M059J (cell line): Measurements from ENCODE around the gene YIF1A. TPM values are rescaled to one million over a fixed set of nuclear protein-coding genes. Genes with fewer than 3 reads are reported as not detected.
A peak's percentile ranks its signal among the peaks of the same experiment; 100 is the strongest.

ENCODE experiments used
- DNase-seq: peaks from one replicate; pipeline ENCODE4 v3.0.0-alpha.2; 2012; ENCODE audit warnings: low read depth
- total RNA-seq: library from RNA; depleted of rRNA; stranded (reverse); fragments of >200 nt; shearing (Covaris generic); gene quantifications from 2 replicates; pipeline ENCODE4 v1.2.3, GENCODE V29; 2014; rRNA removed

YIF1A gene, protein sequence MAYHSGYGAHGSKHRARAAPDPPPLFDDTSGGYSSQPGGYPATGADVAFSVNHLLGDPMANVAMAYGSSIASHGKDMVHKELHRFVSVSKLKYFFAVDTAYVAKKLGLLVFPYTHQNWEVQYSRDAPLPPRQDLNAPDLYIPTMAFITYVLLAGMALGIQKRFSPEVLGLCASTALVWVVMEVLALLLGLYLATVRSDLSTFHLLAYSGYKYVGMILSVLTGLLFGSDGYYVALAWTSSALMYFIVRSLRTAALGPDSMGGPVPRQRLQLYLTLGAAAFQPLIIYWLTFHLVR
- 197 and 221 TPM in 2 replicates for total RNA-seq

DNA sequence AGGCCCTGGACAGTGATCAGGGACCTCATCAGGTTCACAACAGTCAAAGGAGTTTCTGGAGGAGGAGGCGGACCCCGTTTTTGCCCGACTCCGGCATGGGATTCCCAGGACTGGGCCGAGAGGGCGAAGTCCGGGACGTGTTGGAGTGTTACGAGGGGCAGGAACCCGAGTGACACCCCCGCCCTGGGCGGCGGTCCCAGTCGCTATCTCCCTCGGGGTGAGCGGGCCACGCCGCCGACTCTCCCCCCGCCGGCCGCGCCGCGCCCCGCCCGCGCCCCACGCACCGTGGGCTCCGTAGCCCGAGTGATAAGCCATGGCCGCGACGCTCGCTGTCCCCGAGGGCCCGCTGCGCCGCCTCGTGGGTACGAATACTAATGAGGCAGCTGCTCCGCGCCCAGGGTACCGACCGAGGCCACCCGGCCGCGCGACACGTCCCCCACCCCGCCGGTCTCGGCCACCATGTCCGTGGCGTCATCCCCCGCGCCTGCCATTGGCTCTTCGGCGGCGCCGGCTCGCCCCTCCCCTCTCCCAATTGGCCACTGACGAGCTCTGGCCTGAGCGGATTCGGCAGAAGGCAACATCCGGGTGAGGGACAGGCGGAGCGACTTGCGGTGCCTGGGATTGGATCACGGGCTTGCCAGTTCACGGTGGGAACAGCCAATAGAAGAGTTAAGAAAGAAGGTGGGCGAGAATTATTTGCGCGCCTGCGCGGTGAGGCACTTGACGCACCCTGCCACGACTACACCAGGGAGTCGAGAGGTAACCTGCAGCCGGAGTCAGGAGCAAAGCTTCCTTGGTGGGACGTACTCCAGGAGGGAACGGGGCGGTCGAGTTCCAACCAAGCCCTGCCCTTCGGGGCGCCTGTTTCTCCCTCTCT lies at the start of gene YIF1A:
Gene YIF1A (minus strand): TSS at position 473 of the 877 bp plus-strand sequence. CDS start 158 bp downstream, at position 315.
- DNase-seq = peak; percentile 99

DNA sequence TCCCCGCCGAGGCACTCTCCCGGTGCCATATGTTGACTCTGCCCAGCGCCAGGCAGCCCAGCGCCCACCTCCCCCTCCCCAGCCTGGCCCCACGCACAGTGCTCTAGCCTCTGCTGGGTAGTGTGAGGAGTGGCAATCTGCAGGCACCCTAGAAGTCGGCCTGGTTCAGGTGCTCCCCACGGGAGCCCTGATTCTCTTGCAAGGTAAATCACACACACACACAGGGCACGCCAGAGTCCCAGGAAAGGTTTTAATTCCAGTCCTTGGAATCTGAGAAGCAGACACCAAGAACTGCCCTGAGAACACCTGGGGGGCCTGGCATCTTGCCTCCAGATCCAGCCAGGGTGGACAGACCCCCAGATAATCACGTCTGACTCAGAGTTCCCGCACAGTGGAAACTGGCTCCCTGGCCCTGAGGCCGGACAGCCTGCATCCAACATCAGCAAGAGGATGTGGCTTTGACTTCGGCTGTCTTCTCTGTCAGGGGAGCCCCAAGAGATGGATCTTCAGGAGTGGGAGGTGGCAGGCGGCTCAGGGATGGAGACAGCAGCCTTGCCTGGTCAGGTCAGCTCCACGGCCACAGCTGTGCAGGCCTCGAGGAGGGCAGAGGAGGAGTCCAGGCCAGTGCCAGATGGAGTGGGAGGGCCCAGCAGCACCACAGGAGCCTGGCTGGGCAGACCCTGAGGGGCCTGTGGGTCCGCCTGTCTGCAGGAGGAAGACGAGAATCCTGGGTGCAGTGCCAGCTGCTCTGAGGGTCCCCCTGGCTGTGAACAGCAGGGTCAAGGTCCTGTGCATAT lies 48.4 kb upstream of the YIF1A start:
- DNase-seq = peak; percentile 70

DNA sequence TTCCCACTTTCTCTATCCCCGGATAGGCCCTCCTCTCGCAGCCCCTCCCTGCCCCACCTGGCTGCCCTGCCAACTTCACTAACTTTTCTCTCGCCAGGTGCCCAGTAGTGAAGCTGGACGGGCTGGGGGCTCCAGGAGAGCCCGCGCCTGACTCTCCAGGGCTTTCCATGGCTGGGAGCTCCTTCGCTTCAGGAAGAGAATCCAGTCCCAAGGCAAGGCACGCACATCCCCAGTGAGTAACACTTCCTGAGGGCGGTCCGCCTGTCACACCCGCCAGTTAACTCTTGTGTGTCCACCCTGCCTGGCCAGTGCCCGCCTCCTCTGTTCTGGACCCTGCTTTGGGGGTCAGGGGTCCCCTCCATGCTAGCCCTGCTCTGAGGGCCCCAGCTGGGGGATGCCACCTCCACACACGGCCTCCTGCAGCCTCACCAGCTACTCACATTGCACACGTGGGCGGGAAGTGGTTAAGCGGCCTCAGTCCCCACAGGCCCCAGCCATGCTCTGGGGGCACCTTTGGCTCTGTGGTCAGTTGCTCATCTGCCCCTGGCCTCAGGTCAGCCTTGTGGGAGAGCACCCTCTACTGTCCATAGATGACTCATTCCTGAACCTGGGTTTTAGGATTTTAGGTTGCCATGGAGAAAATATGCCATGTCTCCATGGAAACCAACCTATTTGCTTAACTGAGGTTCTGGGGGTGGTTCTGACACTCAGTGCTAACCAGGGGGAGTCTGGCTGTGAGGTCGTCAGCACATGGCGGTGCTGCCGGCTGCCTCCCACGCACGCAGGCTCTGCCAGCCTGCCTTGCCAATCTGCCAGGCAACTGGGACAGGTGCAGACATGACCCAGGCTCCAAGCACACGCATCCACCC lies 47.5 kb upstream of the YIF1A start, which contains the start of gene RIN1:
Gene RIN1 (minus strand): TSS at position 201 of the 869 bp plus-strand sequence. CDS start 32 bp downstream, at position 169.
- peak; percentile 100 for DNase-seq

DNA sequence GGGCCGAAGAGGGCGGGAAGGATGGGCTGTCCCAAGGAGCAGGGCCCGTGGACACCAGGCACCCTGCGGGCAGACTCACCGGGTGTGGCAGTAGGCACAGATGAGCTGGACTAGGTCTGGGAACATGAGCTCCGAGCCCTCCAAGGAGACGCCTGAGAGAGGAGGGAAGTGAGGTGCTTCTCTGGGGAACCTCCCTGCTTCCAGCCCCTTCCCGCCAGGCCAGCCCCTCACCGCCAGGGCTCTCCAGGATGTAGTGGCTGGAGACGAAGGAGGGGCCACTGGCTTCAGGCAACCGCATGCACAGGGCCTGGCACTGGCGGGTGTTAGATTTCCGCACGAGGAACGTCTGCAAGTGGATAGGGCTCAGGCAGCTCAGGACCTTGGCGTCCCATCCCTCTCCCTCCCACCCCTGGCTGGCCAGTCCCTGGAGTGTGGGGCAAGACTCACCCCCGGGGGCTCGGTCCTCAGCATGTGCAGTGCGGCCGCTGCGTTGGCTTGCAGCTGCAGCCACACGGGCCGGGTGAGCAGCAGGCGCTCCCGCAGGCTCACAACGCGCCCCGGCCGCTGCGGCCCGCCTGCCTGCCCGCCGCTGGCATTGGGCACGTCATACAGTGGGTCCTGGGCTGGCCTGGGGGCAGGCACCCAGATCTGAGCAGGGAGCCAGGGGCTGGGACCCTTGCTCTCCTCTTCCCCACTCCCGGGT lies 46.7 kb upstream of the YIF1A start:
- DNase-seq = peak; percentile 82

DNA sequence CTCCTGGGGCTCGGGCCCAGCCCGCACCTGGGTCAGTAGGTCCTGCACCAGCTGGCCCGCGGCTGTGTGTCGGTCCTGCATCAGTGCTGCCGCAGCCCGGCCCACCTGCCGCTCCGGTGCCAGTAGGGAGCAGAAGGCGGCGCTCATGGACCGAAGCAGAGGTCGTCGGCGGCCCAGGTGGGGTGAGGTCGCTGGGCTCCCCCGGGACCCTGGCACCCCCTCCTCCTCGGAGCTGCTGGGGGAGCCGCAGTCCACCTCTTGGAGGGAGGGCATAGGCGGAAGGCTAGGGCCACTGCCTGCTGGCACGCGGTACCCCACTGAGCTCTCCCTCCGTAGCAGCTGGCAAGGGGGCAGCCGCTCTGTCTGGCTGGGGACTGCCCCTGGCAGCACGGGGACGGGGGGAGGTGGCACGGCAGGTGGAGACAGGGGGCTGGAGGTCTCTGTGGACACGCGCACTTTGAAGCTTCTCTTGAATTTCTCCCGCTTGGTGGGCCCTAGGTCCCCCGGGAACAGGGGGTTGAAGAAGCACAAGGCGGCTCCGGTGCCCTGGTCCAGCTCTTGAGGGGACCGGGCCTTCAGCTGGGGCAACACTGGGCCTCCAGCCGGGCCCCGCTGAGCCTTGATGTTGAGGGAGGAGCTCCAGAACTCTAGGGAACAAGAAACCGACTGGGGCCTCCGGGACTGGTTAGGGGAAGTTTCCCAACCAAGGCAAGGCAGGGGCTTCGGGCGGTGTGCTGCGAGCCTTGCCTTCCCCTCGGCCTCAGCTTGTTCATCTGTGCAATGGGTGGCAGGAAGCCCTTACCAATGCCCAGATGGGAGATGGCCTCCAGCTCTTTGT lies 45.9 kb upstream of the YIF1A start:
- DNase-seq = no peak

DNA sequence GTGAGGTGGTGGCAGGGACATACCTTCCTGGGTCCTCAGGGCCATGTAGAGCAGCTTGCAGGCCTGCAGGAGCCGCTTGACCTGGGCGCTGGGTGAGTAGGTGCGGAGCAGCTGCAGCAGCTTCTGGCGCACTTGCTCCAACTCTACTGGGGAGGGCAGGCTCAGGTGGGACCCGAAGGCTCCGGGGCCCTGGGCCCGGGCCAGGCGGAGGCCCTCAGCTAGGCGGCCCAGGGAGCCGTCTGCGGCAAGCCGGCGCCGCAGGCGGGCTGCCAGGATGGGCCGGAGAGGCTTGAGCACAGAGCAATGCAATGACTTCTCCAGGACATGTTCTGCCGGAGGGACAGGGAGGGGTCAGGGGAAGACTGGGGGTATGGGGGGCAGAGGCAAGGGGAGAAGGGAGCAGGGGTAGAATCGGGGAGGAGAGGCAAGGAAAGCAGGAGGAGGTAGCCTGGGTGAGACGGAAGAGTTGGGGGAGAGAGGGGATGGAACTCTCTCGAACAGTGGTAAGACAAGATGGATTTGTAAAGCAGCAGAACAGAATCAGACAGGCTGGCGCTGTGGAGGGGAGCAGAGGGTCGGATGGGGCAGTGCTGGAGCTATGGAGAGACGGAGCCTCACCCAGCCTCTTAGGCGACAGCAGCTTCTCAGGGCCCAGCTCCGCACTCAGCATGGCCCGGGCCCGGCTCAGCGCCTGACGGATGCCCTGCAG lies 45.1 kb upstream of the YIF1A start:
- DNase-seq = no peak

DNA sequence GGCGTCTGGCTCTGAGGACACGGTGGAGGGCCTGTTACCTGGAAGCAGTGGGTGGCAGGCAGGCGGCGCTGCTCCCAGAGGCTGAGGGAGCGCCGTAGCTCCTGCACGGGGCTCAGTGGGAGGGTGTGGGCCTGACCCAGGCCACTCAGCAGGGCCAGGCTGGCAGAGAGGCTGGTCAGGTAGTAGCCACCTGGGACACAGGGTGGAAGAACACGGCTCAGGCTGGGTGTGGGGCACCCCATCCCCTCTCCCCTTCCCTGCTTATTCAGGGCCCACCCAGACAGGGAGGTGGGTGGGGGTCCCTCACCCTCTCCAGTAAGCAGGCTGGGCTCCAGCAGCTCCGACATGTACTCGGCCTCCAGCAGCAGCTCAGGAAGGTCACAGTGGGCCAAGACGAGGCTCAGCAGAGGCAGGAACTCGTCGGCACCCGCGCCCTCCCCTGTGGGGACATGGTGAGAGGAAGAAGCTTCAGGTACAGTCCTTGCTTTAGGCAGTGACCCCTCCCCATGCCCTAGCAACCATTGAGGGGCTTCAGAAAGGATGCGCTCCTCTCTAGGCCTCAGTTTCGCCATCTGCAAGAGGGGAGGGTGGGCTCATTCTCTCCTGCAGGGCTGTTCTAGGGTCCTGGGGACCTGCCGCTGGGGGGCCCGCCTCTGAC lies 44.4 kb upstream of the YIF1A start:
- DNase-seq = no peak

DNA sequence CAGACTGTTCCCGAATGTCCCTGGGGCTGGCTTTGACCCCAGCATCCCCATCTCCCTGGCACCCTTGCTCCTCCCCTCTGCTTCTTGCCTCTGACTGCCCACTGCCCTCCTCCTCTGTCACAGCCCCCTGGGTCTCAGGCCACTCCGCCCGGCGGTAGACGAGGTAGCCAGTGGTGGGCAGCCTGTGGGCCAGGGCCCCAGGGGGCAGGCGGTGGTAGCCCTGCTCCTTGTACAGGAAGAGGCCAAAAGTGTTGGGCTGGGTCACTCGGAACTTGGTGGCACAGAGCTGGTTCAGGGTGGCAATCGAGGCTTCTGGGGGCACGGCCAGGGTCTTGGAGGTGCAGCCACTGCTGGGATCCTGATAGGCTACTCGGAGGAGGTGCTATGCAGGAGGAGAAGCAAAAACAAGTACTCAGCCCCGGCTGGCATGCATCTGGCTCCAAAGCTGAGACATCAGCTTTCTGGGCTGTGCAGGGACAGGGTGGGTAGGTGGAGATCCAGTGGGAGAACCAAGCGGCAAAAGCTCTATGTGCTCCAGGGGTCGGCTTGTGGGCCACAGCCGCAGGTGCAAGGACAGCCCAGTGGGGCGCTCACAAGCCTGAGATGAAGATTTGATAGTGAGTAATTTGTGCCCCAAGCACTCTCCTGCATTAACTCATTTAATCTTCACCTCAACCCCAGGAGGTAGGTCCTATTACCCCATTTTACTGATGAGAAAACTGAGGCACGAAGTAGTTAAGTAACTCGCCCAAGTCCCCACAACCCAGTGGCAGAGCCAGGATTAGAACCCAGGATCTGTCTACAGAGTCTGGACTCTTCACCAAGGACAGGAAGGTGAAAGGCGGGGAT lies 43.7 kb upstream of the YIF1A start:
- no peak for DNase-seq

DNA sequence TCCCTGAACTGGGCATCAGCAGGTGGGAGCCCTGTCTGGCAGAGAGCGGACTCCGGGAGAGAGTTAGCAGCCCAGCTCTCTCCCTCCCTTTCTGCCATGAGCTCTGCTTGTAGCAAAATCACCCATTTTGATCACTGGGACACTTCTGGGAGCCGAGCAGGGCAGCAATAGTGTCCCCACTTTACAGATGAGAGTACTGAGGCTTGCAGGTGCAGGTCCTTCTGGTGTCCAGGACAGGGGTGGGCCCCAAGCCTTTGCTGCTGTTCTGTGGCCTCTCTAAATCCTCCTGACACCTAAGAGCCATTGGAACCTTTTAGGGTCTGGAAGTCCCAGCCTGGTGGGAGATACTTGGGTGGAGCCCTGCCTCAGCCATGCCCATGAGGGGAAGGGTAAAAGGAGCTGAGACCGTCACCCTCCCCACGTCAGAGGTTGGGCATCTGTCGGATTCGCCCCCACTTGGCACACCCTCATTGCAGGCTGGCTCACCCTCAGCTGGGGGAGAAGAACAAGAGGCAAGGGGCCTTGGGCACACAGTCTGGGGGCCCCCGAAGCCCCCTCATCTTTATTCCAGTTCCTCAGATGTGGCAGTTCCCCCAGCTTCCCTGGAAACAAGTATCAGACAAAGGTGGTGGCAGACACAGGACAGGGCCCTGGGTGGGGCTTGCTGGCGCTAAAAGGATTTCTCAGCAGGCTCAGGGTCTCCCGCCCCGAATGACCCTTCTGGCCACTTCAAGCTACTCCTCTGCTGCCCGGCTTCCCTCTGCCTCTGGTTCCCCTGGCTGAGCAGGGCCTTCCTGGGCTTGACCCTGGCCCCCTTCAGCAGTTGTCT lies 42.8 kb upstream of the YIF1A start:
- no peak for DNase-seq

DNA sequence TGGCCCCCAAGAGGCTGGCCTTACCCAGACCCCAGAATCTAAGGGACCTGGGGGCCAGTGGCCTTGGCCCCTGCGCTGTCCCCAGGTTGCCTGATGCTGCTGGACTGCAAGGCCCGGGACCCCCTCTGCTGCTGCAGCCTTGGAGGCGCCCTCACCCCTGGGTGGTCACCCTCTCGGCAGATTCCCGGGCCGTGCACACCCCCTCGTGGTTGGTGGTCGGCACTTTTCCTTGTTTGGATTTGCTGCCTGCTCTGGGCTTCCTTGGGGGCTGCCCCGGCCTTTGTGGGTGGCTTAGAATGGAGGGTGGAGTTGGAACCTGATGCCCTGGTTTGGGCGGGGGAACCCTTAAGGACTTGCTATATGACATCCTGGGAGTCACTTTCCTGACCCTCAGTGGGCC lies 42.0 kb upstream of the YIF1A start:
- no peak for DNase-seq

DNA sequence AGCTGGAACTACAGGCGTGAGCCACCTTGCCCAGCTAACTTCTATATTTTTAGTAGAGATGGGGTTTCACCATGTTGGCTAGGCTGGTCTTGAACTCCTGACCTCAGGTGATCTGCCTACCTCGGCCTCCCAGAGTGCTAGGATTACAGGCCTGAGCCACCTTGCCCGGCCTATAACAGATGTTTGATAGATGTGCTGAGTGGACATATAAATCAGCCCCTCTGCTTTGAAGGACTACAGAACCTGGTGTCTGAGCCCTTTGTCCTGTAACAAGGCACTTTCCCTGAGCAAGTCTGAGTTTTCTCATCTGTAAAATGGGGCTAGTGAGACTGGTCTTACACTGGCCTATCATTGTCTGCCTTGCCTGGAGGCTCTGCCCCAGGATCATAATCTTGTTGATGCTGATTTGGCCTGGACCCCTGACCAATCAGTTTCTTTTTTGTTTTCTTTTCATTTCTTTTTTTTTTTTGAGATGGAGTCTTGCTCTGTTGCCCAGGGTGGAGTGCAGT lies 40.3 kb upstream of the YIF1A start:
- DNase-seq = no peak

DNA sequence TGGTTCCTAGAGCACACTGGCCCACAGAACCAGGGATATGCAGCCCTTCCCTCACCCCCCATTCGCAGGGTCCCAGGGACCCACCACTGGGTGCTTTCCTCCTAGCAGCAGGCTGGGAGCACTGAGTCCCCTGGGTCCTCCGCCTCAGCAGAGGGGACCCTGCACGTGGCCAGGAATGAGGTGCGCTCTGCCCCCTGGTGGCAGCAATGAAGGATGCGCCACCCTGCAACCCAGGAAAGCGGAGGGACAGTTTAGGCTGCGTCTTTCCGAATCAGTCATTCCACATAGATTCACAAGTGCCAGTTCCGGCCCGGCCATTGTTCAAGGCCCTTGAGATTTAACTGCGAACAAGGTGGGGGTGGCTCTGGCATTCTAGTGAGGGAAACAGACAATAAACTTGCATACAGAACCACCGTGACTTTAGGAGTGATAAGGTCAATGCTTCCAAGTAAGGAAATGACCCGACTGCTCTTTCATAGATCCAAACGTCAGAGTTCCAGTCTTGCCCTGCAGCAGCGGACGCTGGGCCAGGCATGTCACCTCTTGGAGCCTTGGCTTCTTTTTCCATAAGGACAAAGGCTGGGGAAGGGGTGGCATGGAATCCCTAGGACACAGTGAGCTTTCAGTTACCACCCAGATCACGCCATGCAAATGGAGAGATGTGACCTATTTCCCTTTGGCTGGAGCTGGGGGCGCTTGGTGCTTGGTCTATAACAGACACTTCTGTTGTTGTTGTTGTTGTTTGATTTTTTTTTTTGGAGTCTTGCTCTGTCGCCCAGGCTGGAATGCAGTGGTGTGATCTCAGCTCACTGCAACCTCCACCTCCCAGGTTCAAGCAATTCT lies 39.6 kb upstream of the YIF1A start:
- DNase-seq = peak; percentile 71

DNA sequence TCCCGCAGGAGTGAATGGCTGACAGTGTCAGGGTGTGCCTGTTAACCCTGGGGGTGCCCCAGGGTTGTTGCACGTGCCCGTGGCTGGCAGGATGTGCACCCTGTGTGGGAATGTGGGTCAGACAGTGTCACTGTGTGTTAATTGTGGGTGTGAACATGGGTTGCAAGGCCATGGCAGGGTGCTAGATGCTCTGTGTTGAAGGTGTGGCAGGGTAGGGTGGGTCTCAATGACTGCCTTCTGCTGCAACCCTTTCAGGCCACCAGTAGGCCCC lies 39.0 kb upstream of the YIF1A start:
- no peak for DNase-seq

DNA sequence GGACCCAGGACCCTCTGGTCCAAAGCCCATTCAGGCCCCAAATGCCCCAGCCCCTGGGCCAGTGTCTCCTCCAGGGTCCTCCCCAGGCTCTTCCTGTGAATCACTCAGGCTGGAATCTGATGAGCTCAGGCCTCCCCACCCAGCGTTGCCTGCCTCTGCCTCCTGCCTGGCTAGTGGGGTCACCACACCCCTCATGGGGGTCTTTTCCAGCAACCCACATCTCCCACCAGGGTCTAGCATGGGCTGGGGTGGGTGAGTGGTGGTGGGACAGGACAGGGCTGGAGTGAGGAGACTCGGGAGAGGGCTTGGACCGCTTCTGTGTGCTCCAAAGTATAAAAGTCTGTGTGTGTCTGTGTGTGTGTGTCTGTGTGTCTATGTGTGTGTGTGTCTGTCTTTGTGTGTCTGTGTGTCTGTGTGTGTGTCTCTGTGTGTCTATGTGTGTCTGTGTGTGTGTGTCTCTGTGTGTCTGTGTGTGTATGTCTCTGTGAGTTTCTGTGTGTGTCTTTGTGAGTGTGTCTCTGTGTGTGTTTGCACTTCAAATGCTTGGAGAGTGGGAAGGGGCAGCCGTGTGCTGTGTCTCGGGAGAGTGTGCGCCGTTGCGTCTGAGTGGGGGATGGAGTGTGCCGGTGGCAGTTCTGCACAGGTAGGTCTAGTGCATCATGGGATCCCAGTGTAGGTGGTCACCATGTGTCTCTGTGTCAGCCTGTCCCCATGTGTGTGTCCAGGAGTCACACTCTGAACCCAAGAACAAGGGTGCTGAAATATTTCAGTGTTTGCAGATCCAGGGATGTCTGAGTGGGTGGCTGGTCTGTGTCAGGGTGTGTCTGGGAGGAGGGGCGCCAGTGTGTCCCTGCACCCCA lies 38.5 kb upstream of the YIF1A start:
- peak; percentile 57 for DNase-seq
